OCI-LY1 (cell line): Measurements from ENCODE around the gene RHOBTB3.

ENCODE experiments used
- H2AFZ ChIP-seq: fragments of 200-600 bp; sonication (generic), shearing (Covaris generic); 2 replicates; pipeline ENCODE4 v1.6.0; 2014; ENCODE audit warnings: antibody characterized with exemption, mild to moderate bottlenecking, low read length
- H3F3A ChIP-seq: fragments of 200-600 bp; sonication (generic), shearing (Covaris generic); 2 replicates; pipeline ENCODE4 v1.6.0; 2014; ENCODE audit warnings: mild to moderate bottlenecking, antibody characterized with exemption, low read length, moderate library complexity; ENCODE audit not compliant: insufficient read depth
- H3K27ac ChIP-seq: fragments of 200-600 bp; sonication (generic); 2 replicates; pipeline ENCODE4 v1.5.1; 2014; ENCODE audit warnings: low read length, mixed run types, mild to moderate bottlenecking, low read depth; ENCODE audit not compliant: poor library complexity, severe bottlenecking
- H3K27me3 ChIP-seq: fragments of 200-600 bp; sonication (generic); 2 replicates; pipeline ENCODE4 v1.6.0; 2014; ENCODE audit warnings: antibody characterized with exemption, mild to moderate bottlenecking, low read length, moderate library complexity; ENCODE audit not compliant: insufficient read depth
- H3K36me3 ChIP-seq: fragments of 200-600 bp; sonication (generic); 2 replicates; pipeline ENCODE4 v1.6.1; 2014; ENCODE audit warnings: mild to moderate bottlenecking, antibody characterized with exemption, low read length, moderate library complexity, mixed read lengths; ENCODE audit not compliant: insufficient read depth
- H3K4me1 ChIP-seq: fragments of 200-600 bp; sonication (generic); 2 replicates; pipeline ENCODE4 v1.5.1; 2014; ENCODE audit warnings: mild to moderate bottlenecking, low read length, moderate library complexity; ENCODE audit not compliant: insufficient read depth, severe bottlenecking
- H3K4me2 ChIP-seq: fragments of 200-600 bp; sonication (generic), shearing (Covaris generic); 2 replicates; pipeline ENCODE4 v1.6.1; 2014; ENCODE audit warnings: low read length
- H3K4me3 ChIP-seq: fragments of 200-600 bp; sonication (generic); 2 replicates; pipeline ENCODE4 v1.5.1; 2014; ENCODE audit warnings: low read length, low read depth, mild to moderate bottlenecking, mixed read lengths; ENCODE audit not compliant: poor library complexity, severe bottlenecking
- H3K79me2 ChIP-seq: fragments of 200-600 bp; shearing (Covaris generic); 2 replicates; pipeline ENCODE4 v1.6.1; 2016; ENCODE audit warnings: mixed run types, low read length, mixed read lengths; ENCODE audit not compliant: insufficient read depth
- H3K9ac ChIP-seq: fragments of 200-600 bp; sonication (generic), shearing (Covaris generic); 2 replicates; pipeline ENCODE4 v1.6.1; 2014; ENCODE audit warnings: mild to moderate bottlenecking, low read length, mixed read lengths
- H3K9me2 ChIP-seq: fragments of 200-600 bp; sonication (generic), shearing (Covaris generic); 2 replicates; pipeline ENCODE4 v1.6.1; 2014; ENCODE audit warnings: low read depth, mild to moderate bottlenecking, low read length, mixed read lengths
- H3K9me3 ChIP-seq: fragments of 200-600 bp; shearing (Covaris generic); 2 replicates; pipeline ENCODE4 v1.6.1; 2014; ENCODE audit warnings: low read length, mixed read lengths
- H4K20me1 ChIP-seq: fragments of 200-600 bp; sonication (generic), shearing (Covaris generic); 2 replicates; pipeline ENCODE4 v1.6.0; 2016; ENCODE audit warnings: mild to moderate bottlenecking, low read length; ENCODE audit not compliant: insufficient read depth
- EZH2 ChIP-seq: fragments of 200-600 bp; sonication (generic), shearing (Covaris generic); IDR thresholded peaks from 2 replicates; pipeline ENCODE4 v1.8.0; 2017; ENCODE audit warnings: borderline replicate concordance, mixed run types, mild to moderate bottlenecking, antibody characterized with exemption, low read length, moderate library complexity, mixed read lengths
- TF ChIP-seq, protein P1 (sequence below): fragments of 200-600 bp; sonication (generic), shearing (Covaris generic); IDR thresholded peaks from 2 replicates; pipeline ENCODE4 v1.5.1; 2017; ENCODE audit warnings: mild to moderate bottlenecking, antibody characterized with exemption, low read length, moderate library complexity, mixed read lengths

Gene RHOBTB3

DNA sequence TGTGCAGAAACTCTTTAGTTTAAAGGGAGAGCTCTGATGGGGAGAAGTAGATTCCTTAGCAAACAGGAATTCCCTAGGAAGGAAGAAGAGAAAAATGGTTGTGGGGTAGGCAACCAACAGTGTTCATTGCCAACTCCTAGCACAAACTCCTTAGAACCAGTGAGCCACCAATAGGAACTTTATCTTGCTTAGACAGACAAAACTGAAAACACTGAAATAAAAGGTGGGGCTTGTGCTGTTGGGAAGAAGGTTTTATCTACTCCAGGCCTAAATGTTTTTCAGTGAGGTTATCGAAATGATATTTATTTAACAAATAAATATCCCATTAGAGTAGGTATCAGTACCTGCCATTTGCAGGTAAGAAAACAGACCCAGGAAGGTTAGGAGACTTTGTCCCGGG lies 99.1 kb downstream of the RHOBTB3 start:
- Histone ChIP-seq H3K27me3 (no peaks in the 10 kb centered on the region), H3K4me2 (no peak overlapping the region), H3K79me2 (no peaks in the 10 kb centered on the region), H3K4me3 (no peak overlapping the region), H3K9me3 (no peaks in the 10 kb centered on the region), H3K4me1 (peaks cover 18% of the 10 kb centered on the region), H3K36me3 (no peaks in the 10 kb centered on the region), H3K27ac (no peak overlapping the region), H2AFZ (no peak overlapping the region), H3F3A (no peaks in the 10 kb centered on the region), H4K20me1 (no peaks in the 10 kb centered on the region), H3K9me2 (no peaks in the 10 kb centered on the region), H3K9ac (no peak overlapping the region)
- no peak for TF ChIP-seq EZH2
- TF ChIP-seq, protein P1, sequence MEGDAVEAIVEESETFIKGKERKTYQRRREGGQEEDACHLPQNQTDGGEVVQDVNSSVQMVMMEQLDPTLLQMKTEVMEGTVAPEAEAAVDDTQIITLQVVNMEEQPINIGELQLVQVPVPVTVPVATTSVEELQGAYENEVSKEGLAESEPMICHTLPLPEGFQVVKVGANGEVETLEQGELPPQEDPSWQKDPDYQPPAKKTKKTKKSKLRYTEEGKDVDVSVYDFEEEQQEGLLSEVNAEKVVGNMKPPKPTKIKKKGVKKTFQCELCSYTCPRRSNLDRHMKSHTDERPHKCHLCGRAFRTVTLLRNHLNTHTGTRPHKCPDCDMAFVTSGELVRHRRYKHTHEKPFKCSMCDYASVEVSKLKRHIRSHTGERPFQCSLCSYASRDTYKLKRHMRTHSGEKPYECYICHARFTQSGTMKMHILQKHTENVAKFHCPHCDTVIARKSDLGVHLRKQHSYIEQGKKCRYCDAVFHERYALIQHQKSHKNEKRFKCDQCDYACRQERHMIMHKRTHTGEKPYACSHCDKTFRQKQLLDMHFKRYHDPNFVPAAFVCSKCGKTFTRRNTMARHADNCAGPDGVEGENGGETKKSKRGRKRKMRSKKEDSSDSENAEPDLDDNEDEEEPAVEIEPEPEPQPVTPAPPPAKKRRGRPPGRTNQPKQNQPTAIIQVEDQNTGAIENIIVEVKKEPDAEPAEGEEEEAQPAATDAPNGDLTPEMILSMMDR, result no peak

DNA sequence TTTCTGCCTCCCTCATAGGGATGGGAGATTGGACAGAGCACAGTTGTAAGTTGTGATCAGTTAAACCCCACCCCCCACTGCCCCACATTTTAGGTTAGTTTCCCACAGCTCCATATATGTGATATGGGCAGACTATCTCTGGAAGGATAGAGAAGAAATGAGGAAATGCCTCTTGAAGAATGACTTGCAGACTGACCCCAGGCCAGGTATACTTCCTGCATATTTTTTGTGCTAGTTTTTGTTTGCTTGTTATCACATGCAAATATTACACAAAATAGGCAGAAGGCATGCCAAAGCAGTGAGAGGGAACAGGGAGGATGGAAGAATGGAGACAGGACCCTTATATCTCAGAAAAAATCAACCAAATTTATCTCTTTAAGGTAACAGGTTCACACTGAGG lies 101.5 kb downstream of the RHOBTB3 start:
- Histone ChIP-seq H3K27ac (no peak overlapping the region), H3K9me3 (no peaks in the 10 kb centered on the region), H3F3A (no peaks in the 10 kb centered on the region), H3K9ac (no peak overlapping the region), H3K79me2 (no peaks in the 10 kb centered on the region), H3K4me2 (no peak overlapping the region), H3K9me2 (no peaks in the 10 kb centered on the region), H3K4me3 (no peak overlapping the region), H3K36me3 (no peaks in the 10 kb centered on the region), H3K27me3 (no peaks in the 10 kb centered on the region), H3K4me1 (peaks cover 27% of the 10 kb centered on the region), H2AFZ (no peak overlapping the region), H4K20me1 (no peaks in the 10 kb centered on the region)
- TF ChIP-seq EZH2, result no peak
- TF ChIP-seq, protein P1, result no peak

DNA sequence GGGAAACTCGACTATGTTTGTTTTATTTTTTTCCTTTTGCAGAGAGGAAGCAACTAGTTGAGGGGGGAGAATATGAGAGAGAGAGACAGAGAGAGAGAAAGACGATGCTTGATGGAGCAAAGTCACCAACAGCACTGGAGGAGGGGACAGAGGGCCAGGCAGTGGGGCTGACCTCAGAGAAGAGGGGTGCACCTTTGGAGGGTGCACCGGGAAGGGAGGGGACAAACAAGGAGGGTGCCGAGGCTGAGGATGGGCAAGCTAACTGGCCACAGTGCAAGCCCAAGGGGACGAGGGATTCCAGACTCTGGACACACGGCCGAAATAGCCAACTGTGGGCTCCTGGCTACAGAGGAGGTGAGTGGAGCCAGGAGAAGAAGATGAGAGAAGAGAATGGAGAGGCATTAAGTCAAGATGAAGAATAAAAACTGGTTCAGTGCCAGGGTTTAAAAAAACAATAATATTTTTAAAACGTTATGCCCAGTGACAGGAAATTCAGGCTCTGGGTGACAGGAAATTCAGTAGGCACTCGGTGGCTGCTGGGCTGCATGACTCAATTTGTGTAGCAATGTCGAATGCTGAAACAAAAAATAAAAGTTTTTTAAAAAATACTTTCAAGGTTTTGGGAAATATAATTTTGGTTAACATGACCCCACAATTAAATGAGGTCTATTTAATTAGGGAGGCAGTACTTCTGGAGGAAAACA lies 104.7 kb downstream of the RHOBTB3 start:
- Histone ChIP-seq H3K27me3 (no peaks in the 10 kb centered on the region), H3K9me3 (no peaks in the 10 kb centered on the region), H3K79me2 (no peaks in the 10 kb centered on the region), H3F3A (no peaks in the 10 kb centered on the region), H3K9me2 (no peaks in the 10 kb centered on the region), H3K4me3 (peak overlapping the region; percentile 14), H3K4me1 (peaks cover 27% of the 10 kb centered on the region), H2AFZ (peak overlapping the region; percentile 40; the same call in 1 of the 2 replicates), H3K36me3 (no peaks in the 10 kb centered on the region), H3K27ac (no peak overlapping the region), H4K20me1 (no peaks in the 10 kb centered on the region), H3K9ac (no peak overlapping the region; the same call in 1 of the 2 replicates), H3K4me2 (peak overlapping the region; percentile 97)
- TF ChIP-seq EZH2, result no peak
- TF ChIP-seq, protein P1, result no peak
